ENCODE data around the gene CCDC195.

- TF ChIP-seq CTCF (IDR thresholded peaks at IDR 0.05): no peak
- no peak for TF ChIP-seq POLR2A (IDR thresholded peaks at IDR 0.05)
These were observed 44.4 kb downstream of the CCDC195 start for GRCh38 chr2:224671731-224672130.

Measured in right lobe of liver (tissue), 4 donors.